ENCODE measurements around the gene PRF1. TPM values are rescaled to one million over a fixed set of nuclear protein-coding genes. Genes with fewer than 3 reads are reported as not detected.

Gene PRF1
- total RNA-seq, 4 donors from 2014 or later = 0.87 to 6.6 (median 3.7) TPM

DNA sequence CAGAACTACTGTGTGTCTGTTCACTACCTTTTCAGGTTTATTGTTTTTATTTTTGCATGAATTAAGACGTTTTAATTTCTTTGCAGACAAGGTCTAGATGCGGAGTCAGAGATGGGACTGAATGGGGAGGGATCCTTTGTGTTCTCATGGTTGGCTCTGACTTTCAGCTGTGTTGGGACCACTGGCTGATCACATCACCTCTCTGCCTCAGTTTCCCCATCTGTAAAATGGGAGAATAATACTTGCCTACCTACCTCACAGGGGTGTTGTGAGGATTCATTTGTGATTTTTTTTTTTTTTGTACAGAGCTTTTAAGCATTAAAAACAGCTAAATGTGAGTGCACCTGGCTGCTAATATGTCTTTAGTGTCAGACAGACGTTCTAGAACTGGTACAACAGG, 34.4 kb downstream of the PRF1 start:
- no peak overlapping the region for H3K27ac ChIP-seq
- DNase-seq (ENCODE audit: low spot score in 2 of 2) = no peak
- no peaks in the 10 kb centered on the region for H3K4me1 ChIP-seq
- no peaks in the 10 kb centered on the region for H3K27me3 ChIP-seq
- H3K36me3 ChIP-seq = peaks cover 0 to 20% (median 0%) of the 10 kb centered on the region in 3 donors
- H3K9me3 ChIP-seq = no peaks in the 10 kb centered on the region
- no peak overlapping the region for H3K4me3 ChIP-seq
- TF ChIP-seq POLR2A (IDR thresholded peaks at IDR 0.05) = no peak
- TF ChIP-seq, protein P1, sequence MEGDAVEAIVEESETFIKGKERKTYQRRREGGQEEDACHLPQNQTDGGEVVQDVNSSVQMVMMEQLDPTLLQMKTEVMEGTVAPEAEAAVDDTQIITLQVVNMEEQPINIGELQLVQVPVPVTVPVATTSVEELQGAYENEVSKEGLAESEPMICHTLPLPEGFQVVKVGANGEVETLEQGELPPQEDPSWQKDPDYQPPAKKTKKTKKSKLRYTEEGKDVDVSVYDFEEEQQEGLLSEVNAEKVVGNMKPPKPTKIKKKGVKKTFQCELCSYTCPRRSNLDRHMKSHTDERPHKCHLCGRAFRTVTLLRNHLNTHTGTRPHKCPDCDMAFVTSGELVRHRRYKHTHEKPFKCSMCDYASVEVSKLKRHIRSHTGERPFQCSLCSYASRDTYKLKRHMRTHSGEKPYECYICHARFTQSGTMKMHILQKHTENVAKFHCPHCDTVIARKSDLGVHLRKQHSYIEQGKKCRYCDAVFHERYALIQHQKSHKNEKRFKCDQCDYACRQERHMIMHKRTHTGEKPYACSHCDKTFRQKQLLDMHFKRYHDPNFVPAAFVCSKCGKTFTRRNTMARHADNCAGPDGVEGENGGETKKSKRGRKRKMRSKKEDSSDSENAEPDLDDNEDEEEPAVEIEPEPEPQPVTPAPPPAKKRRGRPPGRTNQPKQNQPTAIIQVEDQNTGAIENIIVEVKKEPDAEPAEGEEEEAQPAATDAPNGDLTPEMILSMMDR (IDR thresholded peaks at IDR 0.05) = no peak
- TF ChIP-seq EP300 (IDR thresholded peaks at IDR 0.05) = no peak
- 89 to 91% methylated on average over 3 of the region's 3 CpGs for WGBS, 2 donors

DNA sequence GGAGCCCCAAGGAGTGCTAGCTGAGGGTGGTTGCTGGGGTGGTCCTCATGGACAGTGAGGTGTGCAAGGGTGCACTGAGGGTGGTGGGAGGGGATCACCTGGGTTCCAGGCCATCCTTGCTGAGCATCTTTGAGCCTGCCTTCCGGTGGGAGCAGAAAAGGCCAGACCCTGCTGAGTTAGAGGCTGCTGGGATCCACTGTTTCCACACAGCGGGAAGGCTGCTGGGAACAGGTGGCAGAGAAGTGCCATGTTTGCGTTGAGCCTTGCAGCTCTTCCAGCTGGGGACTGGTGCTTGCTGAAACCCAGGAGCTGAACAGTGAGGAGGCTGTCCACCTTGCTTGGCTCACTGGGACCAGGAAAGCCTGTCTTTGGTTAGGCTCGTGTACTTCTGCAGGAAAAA, 34.9 kb downstream of the PRF1 start:
- DNase-seq (ENCODE audit: low spot score in 2 of 2) = no peak
- no peak overlapping the region for H3K4me3 ChIP-seq
- WGBS, 2 donors = 77 to 85% methylated on average over 4 of the region's 4 CpGs
- peaks cover 0 to 20% (median 0%) of the 10 kb centered on the region in 3 donors for H3K36me3 ChIP-seq
- no peaks in the 10 kb centered on the region for H3K27me3 ChIP-seq
- H3K9me3 ChIP-seq = no peaks in the 10 kb centered on the region
- H3K4me1 ChIP-seq = no peaks in the 10 kb centered on the region
- TF ChIP-seq EP300 (IDR thresholded peaks at IDR 0.05) (no peak), POLR2A (IDR thresholded peaks at IDR 0.05) (no peak)
- TF ChIP-seq, protein P1 (IDR thresholded peaks at IDR 0.05) = no peak
- no peak overlapping the region for H3K27ac ChIP-seq

DNA sequence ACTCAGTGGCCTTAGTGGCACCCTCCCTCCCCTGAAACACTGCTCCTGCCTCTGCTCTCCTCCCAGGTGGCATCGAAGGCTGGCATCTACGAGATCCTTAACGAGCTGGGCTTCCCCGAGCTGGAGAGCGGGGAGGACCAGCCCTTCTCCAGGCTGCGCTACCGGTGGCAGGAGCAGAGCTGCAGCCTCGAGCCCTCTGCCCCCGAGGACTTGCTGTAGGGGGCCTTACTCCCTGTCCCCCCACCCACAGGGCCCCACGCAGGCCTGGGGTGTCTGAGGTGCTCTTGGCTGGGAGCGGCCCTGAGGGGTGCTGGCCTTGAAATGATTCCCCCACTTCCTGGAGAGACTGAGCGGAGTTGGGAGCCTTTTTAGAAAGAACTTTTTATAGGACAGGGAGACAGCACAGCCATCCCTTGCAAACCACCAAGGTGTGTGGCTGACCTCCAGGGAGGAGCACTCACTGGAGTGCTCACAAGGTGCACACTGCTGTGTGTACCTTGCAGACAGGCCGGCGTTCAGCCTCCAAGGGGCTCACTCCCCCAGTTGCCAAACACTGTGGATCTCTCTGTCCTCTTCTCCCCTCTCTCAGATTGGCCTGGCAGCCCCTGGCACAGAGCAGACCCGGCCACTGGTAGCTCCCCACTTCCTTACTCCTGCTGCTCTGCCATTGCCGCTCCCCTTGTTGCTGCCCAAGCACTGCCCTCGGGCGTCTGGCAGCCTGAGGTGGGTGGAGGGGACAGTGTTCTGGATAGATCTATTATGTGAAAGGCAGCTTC, 35.8 kb downstream of the PRF1 start:
- TF ChIP-seq, protein P1 (IDR thresholded peaks at IDR 0.05) = no peak
- TF ChIP-seq EP300 (IDR thresholded peaks at IDR 0.05) (no peak), POLR2A (IDR thresholded peaks at IDR 0.05) (no peak)
- no peak for DNase-seq (ENCODE audit: low spot score in 2 of 2)
- Histone ChIP-seq H3K36me3 (peaks cover 0 to 20% (median 0%) of the 10 kb centered on the region in 3 donors), H3K4me3 (no peak overlapping the region), H3K27ac (no peak overlapping the region), H3K9me3 (no peaks in the 10 kb centered on the region), H3K4me1 (peaks cover 0 to under 1% (median 0%) of the 10 kb centered on the region in 4 donors), H3K27me3 (no peaks in the 10 kb centered on the region)
- WGBS, 2 donors = 77 to 82% methylated on average over 18 of the region's 18 CpGs

DNA sequence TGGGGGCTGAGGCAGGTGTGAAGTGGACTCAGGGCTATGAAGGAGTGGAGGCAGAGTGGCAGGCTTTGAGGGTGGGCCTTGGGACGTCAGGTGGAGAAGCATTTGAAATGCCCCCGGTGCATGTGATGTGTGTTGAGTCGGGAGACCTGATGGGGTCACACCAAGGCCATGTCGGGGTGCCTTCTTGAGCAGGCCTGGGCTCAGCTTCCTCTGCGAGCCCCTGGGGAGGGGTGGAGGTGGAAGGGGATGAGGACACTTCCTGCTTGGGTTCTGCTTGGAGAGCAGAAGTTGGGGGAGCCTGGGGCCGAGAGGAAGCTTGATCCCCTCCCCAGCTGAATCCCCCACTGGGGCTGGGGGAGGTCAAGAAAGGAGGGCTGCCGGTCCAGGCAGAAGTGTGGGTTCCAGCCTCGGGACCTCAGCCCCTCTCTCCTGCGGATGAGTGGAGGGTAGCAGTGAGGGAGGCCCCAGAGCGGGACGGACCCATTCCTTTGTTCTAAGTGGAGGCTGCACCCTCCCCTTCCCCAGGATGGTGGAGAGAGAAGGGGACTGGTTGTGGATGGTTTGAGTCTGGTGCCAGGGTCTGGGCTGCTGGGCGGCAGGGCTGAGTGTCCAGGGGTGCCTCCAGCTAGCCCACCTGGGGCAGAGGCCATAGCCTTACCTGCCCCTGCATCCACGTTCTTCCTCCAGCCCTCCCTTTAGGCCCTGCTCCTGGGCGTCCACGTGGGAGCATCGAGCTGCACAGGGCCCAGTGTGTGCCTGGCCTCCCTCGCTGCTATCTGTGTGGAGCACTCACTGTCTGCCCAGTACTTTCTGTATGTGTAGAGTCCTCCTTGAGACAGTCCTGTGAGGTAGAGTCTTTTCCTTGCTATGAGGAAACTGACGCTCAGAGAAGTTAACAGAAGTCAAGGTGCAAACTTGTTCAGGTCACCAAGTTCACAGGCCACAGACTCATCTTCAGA, 36.7 kb downstream of the PRF1 start:
- Histone ChIP-seq H3K4me3 (no peak overlapping the region), H3K4me1 (peaks cover 0 to 10% (median 0%) of the 10 kb centered on the region in 4 donors), H3K27ac (no peak overlapping the region), H3K36me3 (peaks cover 0 to 20% (median 0%) of the 10 kb centered on the region in 3 donors), H3K27me3 (no peaks in the 10 kb centered on the region), H3K9me3 (no peaks in the 10 kb centered on the region)
- WGBS, 2 donors = 74 to 80% methylated on average over 17 to 18 of the region's 18 CpGs
- TF ChIP-seq, protein P1 (IDR thresholded peaks at IDR 0.05) = no peak
- TF ChIP-seq EP300 (IDR thresholded peaks at IDR 0.05) (no peak), POLR2A (IDR thresholded peaks at IDR 0.05) (no peak)
- no peak for DNase-seq (ENCODE audit: low spot score in 2 of 2)

Data from tibial nerve (tissue), 4 donors.